GM12873 (cell line): ENCODE measurements around the gene MED26.

Source experiments
- TF ChIP-seq, protein P1 (sequence below): IDR thresholded peaks from 2 replicates; pipeline ENCODE4 v1.5.1; 2012; ENCODE audit warnings: low read depth, mild to moderate bottlenecking, moderate library complexity, low read length, control low read depth; ENCODE audit not compliant: insufficient read depth; ENCODE audit errors: missing control alignments

Gene MED26

DNA sequence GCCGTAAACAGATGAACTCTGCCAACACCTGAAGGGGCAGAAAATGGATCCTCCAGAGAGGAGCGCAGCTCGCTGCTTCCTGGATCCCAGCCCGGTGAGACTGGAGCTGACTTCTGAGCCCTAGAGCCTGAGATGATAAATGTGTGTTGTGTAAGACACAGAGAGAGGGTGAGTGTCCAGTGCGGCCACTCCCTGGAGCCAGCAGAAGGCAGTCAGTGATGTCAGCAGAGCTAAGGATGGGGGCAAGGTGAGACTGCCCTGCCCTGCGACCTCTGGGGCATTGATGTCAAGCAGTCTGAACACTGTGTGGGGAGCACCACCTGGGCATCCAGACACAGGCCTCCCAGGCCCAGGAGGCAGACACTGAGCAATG lies 46.0 kb downstream of the MED26 start:
- TF ChIP-seq, protein P1, sequence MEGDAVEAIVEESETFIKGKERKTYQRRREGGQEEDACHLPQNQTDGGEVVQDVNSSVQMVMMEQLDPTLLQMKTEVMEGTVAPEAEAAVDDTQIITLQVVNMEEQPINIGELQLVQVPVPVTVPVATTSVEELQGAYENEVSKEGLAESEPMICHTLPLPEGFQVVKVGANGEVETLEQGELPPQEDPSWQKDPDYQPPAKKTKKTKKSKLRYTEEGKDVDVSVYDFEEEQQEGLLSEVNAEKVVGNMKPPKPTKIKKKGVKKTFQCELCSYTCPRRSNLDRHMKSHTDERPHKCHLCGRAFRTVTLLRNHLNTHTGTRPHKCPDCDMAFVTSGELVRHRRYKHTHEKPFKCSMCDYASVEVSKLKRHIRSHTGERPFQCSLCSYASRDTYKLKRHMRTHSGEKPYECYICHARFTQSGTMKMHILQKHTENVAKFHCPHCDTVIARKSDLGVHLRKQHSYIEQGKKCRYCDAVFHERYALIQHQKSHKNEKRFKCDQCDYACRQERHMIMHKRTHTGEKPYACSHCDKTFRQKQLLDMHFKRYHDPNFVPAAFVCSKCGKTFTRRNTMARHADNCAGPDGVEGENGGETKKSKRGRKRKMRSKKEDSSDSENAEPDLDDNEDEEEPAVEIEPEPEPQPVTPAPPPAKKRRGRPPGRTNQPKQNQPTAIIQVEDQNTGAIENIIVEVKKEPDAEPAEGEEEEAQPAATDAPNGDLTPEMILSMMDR, result no peak

DNA sequence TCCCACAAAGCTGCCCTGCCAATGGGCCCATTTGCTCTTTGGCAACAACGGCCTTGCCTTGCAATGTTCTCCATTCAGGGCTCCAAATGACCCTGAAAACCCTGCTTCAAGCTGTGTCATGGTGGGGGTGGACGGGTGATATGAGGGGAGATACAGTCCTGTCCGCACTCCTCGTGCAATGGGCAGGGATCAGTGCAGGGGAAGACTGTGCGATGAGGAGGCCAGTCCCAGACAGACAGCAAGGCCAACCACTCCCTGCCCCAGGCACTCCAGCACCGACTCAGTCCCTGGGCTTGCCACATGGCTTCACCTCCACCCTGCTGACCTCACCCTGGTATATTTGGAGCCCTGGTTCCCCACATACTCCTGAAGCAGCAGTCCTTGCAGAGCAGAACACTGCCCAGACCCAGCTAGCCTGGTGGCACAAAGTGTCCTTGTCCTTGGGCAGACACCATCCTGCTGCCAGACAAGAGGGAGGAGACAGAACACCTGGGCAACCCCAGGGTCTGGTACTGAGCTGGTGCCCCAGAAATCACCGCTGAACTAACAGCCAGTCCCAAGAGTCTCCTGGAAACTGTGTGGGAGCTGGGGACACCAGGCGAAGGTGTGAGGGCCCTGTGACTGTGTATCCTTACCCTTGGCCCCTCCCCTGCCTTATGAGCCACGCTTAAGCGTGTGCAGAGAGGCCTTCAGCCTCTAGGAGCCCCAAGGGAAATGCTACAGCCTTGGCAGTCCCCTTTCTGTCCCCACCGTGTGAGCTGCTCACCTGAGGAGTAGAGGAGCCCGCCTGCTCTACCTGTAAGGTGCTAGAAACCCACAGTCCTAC lies 46.6 kb downstream of the MED26 start:
- TF ChIP-seq, protein P1, result peak; percentile 21

DNA sequence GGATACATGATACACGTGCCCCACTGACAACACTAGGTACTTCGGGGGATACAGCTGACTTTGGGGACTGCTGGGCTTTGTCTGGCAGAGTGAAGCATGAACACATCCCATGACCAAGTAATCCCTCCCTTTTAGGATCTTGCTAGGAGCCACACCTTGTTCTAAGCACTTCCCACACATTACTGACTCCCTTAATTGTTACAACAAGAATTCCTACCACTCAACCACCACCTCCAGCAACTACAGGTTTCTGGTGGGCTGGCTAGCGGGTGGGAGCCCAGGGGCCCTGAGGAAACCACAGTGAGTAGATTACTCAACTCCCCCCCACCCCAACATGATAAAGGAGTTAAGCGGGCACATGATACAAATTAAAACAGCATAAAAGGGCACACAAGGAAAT lies 48.6 kb downstream of the MED26 start:
- TF ChIP-seq, protein P1, result no peak

DNA sequence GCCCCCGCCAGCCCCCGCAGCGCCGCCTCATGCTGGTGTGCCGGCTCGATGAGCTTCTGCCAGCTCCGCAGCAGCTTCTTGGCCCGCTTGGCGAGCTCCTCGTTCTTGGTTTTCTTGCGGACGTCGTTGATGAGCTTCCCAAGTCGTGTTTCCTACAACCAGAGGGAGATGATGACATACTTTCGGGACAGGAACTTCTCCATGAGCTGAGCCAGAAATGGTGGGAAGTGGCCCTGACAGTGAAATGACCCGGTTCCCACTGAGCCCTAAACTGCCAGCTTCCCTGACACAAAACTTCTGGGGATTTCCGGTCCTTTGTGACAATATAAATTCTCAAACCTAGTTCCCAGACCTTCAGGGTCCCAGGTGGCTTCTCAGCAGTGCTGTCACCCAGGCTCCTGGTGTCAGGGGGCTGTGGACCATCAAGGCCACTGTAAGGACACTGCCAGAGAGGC lies 50.4 kb downstream of the MED26 start:
- TF ChIP-seq, protein P1, result no peak

DNA sequence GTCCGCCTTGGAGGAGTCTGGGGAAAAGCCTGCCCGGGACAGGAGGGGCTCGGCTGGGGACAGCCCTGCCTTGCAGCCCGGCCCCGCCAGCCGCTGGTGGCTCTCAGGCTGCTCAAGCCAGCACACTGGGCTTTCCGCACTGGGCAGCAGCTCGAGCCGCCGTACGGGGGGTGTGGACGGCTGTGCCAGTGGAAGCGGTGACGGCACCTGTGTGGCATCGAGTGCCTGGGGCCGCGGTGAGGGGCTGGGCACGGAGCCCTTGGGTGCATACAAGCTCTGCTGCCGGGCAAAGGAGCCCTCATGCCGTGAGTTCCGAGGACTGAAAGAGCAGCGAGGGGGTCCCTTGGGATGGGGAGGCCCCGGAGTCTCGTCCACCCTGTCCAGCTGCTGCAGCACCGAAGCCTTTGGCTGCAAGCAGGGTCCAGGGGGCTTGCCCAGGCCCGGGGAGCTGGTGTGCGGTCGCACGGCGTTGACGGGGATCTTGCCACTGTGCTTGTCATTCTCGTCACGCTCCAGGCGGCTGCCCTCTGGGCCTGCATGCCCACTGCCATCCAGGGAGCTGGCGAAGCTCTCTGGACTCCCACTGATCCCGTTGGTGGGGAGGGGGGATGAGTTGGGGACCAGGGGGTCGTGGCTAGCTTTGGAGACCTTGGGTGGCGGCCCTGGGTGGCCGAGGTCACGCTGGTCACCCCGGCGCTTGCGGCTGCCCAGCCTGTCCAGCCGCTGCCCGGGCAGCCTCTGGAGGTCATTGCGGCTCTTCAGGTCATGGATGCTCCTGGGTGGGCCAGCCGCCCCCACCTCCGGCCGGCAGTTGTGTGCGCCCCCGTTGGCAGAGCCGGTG lies 51.1 kb downstream of the MED26 start:
- TF ChIP-seq, protein P1, result no peak

DNA sequence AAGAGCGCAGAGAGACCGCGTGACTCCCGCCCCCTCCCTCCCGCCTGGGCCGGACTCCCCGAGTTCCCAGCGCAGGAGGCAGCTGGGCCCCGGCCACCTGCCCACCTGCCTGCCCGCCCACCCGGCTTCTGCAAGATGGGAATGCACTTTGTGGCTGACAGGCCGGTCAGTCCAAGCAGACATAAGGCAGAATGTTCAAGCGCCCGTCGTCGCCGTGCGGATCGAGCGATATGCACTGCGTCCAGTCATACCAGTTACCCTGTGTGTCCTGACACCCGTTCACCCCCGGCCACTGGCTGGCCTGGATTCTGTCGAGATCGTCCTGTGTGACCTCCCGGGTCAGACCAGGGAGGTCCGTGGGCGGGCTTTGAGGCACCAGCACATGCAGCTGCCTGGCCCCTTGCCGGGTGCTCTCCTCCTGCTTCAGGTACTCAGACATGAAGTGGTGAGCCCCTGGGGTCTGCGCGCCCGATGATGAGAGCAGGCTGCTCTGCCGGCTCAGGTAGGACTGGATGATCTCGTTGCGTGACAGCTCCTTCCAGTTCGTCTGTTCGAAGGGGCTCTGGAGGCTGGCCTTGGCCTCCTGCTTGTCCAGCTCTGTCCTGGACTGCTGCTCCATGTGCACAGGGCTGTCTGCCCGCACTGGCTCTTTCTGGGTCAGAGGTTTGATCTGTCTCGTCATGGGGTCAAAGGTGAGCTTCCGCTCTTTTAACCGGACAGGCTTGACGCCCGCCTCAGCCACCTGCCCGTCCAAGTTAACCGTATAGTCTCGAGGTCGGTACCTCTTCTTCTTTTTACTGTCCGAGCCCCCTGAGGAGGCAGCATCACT lies 51.9 kb downstream of the MED26 start:
- TF ChIP-seq, protein P1, result no peak

DNA sequence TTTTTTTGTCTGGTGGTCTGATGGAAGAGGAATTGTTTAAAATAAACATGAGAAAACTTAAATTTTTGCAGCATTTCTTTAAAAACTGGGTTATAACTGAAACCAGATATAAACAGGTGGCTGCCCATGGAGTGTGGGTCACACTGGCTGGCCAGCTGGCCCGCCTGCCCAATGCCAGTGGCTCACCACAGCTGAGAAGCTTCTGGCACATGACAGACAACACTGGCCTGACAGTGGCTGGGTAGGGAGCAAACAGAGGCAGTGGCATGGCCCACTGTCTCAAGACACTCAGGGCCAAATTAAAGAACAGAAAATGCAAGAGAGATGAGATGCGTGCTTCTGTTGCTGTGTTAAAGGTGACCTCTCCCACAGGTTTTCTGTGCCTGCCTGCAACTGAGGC lies 52.7 kb downstream of the MED26 start:
- TF ChIP-seq, protein P1, result no peak
